Activated T-cell treated with anti-CD3 and anti-CD28 coated beads for 24 hours (primary cell): ENCODE data around the gene ACAT2.
"Not testable (repeated sequence)": the region's sequence is repeated elsewhere in the genome, so short reads cannot be mapped to it uniquely, and the experiment has no call there.

Experiments
- DNase-seq: peaks from one replicate; pipeline ENCODE4 v3.0.0-alpha.2; 2020; ENCODE audit warnings: low read depth

ACAT2 gene

DNA sequence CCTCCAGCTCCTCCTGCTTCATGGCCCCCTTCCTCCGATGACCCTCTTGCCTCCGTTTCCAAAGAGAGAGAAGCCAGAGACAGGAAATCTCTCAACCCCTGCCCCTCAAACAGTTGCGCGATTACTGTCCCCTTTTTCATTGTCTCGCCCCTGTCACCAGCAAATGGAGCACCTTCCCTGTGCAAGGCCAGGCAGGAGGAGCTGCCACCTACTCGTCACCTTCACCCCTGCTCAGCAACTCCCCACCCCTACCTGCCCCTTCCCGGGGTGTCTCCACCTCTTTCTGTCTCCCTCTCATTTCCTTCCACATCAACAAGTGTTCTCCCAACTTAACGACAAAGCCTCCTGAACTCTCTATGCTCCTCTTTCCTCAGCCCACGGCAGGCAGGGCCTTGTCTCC is 51.9 kb downstream of the ACAT2 start:
- DNase-seq = no peak

DNA sequence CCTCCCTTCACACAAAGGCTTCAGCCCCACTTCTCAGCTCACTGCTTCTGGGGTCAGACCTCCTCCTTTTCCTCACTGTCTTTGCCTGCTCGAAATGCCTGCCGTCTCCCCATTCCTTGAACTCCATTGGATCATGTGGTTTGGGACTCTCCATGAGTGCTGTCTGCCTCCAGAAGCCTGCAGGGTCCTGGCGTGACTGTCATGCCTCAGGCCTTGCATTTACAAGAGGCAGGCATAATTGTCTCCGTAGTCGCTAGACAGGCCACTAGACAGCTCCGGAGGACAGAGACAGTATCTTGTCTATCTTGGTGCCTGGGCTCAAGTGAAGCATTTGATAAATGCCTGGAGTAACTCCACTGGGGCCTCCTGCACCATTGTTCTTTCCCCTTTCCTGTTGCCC is 53.6 kb downstream of the ACAT2 start:
- no peak for DNase-seq

DNA sequence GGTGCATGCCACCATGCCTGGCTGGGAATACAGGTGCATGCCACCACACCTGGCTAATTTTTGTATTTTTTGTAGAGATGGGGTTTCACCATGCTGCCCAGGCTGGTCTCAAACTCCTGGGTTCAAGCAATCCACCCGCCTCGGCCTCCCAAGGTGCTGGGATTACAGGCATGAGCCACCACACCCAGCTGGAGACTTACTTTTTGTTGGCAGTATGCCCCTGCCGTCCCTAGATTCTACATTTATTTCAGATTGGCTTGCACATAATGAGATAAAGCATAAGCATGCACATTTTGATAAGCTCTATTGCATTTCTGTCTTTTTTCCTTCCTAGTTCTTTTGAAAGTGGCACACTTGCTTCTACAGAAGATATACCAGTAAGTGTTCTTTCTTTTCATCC is 54.9 kb downstream of the ACAT2 start:
- DNase-seq = not testable (repeated sequence)

DNA sequence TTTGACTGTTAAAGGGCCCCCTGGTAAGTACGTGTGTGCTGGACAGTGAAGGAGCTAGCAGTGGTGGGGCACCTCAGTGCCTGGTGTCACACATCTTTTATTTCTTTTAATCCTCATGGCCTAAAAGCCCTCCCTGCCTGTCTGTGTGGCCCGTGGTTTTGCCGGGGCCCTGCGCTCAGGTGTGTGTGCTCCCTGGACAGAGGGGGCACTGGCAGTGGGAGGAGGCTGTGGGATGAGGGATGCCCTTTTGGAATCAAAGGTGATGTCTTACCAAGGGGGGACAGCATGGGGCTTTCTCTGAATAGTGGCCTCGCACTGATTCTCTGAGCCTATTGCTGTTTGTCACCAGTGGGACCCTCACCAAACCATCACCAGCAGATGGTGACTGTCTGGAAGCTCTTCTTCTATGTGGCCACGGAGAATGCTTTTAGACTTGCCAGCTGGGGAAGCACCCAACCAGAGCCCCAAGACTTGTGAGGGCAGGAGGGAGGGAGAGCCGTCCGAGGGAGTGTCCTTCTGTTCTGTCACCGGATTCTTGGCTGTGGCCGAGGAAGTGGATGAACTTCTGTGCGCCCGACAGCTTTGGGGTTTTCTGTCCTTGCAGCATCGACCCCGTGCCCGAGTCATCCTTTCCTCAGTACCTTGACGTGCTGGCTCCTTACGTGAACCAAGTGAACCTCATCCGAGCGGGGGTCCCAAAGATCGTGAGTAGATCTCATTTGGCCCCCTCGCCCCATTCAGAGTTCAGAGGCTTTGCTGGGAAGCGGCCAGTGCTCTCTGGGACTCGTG is 56.3 kb downstream of the ACAT2 start:
- no peak for DNase-seq

DNA sequence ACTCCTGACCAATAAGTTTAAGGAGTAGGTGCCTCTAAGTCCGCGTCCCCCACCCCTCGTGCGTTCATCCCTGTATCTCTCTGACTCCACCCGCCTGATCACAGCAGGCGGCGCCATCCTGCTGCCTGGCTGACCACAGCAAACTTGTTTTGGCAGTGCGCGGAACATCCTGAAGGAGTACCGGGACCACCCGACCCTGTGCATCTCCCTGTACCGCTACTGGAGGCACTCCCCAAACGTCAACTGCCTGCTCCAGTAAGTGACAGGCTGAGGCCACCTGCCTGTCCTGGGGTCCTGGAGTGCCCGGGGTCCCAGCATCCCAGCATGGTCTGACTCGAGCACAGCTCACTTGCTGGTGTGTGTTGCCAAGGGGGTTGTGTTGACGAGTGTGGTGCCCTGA is 57.3 kb downstream of the ACAT2 start:
- no peak for DNase-seq

DNA sequence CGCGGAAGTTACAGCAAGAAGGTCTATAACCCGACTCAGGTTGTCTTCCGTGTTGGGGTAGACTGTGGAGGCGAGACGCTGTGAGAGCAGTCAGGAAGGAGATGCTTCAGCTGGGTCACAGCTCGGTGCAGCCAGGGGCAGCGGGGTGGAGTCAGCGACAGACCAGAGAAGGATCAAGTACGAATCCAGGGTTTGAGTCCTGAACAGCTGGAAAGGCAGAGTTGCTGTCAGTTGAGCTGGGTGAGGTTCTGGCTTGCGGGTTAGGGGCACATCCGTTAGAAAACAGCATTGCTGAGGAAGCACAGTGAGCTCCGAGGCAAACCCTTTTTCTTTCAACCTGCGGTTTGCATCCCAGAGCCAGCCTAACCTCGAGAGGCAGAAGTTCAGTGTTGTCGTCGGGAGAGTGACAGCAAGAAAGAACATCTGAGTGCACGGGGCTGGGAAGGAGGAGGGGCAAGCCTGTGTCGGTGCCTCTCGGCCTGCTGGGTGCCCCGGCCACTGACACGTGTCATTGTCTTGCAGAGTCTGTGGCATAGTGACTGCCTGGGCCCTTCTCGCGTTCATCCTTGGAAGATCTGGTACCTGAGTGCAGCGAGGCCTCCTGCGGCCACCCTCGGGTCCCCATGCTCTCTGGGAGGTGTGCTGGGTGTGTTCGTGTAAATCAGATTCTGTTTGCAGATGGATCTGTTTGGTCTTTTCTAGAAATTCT is 58.2 kb downstream of the ACAT2 start:
- DNase-seq = peak; percentile 16

DNA sequence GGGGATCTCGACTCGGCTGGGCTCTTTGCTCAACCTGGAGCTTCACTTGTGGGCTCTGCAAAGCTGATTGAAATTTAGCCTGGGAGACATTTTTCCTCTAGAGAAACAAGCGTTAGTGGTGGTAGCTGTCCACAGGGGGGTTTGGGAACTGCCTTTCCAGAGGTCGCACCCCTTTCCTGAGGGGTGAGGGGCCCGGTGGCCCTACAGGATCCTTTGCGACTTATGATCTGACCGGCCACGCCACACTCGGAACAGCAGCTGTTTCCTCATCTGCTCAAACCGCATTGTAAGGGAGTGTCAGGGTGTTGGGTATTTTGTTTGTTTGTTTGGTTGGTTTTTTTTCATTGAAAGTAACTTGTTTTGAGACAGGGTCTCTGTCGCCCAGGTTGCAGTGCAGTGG is 59.3 kb downstream of the ACAT2 start:
- no peak for DNase-seq

DNA sequence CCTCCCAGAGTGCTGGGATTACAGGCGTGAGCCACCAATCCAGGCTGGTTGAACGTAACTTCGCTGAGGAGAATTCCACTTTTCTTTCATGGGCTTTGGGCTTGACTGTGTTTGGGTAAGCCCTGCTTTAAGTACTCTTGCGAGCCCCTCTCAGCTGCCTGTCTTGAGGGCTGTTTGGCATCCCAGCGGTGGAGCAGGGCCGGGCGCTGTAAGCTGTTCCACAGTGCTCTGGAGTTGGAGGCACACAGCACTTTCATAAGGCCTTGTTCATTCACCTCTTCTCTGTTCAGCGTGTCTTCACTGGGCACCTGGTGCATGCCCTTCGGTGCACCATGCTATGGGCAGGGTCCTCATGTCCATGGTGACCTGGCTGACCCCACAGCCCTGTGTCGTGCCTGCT is 59.9 kb downstream of the ACAT2 start:
- DNase-seq = no peak

DNA sequence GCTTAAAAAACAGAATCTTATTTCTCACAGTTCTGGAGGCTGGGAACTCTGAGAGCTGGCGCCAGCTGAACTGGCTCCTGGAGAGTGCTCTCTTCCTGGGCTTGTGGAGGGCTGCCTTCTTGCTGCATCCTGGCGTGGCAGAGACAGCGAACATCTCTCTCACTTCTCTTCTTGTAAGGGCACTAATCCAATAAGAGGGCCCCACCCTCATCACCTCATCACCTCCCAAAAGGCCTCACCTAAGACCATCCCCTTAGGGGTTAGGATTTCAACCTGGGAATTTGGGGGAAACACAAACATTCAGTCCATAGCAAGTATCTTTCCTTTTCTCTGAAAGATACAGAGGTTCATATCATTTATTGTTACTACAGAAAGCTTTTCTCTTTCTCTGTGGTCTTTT is 62.1 kb downstream of the ACAT2 start:
- DNase-seq = no peak

DNA sequence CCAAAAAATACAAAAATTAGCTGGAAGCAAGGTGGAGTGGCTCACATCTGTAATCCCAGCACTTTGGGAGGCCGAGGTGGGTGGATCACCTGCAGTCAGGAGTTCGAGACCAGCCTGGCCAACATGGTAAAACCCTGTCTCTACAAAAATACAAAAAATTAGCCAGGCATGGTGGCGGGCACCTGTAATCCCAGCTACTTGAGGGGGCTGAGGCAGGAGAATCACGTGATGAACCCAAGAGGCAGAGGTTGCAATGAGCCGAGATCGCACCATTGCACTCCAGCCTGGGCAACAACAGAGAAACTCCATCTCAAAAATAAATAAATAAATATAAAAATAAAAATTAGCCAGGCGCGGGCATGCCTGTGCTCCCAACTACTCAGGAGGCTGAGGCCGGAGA is 62.8 kb downstream of the ACAT2 start:
- not testable (repeated sequence) for DNase-seq

DNA sequence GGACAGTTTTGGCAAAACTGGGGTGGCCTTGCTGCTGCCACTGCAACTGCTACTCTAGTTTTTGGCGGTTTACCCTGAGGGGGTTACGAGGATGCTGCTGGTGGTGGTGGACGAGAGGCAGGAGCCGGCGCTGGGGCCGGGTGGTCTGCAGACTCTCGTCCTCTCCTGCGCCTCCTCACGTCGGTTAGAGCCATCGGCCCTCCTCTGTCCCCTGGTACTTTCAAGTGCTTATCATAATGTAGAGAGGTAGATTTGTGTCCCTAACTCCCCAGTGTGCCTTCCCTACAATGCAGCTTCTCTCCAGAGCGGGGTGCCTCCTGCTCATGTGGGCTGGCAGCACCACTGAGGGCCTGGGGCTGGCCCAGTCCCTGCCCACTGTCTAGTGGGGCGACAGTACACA is 64.2 kb downstream of the ACAT2 start:
- DNase-seq = no peak

DNA sequence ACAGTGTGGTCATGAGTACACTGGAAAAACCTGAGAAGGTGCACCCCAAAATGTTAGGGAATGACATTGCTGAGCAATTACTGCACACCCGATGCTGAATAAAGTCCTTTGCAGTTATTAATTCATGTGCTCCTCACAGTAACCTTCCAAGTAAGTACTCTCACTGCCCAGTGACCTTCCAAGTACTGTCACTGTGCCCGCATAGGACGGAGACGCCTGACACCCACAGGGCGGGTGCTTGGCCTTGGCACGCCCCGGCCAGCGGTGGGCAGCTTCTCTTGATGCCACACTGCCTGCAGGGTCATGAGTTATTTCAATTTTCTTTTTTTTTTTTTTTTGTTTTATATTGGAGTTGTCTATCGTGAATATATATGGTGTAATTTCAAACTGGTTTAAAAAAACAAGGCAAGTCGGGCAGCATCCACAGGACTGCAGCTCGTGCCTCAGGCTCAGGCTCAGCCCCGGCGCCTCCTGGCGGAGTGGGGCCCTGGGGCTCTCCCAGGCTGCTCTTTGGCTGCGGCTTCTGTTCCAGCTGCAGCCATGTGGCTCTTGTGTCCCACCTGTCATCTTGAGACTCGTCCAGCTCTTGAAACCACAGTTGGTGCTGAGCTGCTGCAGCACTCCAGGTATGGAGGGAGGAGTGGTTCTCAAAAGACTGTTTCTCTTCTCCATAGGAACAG is 65.3 kb downstream of the ACAT2 start:
- DNase-seq = no peak

DNA sequence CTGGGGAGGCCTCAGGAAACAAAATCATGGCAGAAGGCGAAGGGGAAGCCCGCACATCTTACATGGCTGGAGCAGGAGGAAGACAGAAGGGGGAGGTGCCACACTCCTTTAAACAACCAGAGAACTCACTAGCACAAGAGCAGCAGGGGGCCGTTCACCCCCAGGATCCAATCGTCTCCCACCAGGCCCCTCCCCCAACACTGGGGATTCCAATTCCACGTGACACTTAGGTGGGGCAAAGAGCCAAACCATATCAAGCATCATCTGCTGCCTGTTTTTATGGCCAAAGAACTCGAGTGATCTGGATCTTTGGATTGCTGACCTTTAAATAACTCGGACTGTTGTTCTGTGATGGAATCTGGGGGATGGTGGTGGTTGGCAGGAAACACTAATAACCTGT is 66.2 kb downstream of the ACAT2 start:
- DNase-seq = no peak
